Hindlimb muscle (tissue), 1 donor: Measurements from ENCODE around the gene PLEKHM3. TPM values are rescaled to one million over a fixed set of nuclear protein-coding genes. Genes with fewer than 3 reads are reported as not detected.
A peak's percentile ranks its signal among the peaks of the same experiment; 100 is the strongest.
"Not testable (repeated sequence)": the region's sequence is repeated elsewhere in the genome, so short reads cannot be mapped to it uniquely, and the experiment has no call there.

Experiments
- DNase-seq: peaks from one replicate; pipeline ENCODE4 v3.0.0-alpha.2; 2013
- polyA plus RNA-seq: library from polyadenylated mRNA; unstranded; fragments of 120-200 nt; gene quantifications from one replicate; pipeline ENCODE4 v1.2.1, GENCODE V29; 2013; ENCODE audit not compliant: insufficient read length

The PLEKHM3 gene
- polyA plus RNA-seq, 1 donor: 8.1 TPM

DNA sequence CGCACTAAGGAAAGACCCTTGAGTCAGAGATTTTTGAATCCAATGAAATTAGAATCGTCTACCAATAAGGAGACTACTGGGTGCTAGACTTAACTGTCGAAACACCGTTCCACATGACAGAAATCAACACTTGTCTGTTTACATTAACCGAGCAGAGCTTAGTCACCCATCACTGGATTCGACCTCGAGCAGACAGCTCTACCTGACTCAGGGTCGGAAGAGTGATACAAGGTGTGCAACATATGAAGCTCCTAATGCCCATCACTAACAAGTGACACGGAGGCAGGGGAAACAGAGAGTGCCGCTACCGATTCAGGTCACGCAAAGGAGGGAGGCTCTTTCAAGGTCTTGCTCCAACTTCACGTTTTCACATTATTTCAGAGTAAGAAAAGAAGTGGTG lies 201.5 kb downstream of the PLEKHM3 start:
- no peak for DNase-seq

DNA sequence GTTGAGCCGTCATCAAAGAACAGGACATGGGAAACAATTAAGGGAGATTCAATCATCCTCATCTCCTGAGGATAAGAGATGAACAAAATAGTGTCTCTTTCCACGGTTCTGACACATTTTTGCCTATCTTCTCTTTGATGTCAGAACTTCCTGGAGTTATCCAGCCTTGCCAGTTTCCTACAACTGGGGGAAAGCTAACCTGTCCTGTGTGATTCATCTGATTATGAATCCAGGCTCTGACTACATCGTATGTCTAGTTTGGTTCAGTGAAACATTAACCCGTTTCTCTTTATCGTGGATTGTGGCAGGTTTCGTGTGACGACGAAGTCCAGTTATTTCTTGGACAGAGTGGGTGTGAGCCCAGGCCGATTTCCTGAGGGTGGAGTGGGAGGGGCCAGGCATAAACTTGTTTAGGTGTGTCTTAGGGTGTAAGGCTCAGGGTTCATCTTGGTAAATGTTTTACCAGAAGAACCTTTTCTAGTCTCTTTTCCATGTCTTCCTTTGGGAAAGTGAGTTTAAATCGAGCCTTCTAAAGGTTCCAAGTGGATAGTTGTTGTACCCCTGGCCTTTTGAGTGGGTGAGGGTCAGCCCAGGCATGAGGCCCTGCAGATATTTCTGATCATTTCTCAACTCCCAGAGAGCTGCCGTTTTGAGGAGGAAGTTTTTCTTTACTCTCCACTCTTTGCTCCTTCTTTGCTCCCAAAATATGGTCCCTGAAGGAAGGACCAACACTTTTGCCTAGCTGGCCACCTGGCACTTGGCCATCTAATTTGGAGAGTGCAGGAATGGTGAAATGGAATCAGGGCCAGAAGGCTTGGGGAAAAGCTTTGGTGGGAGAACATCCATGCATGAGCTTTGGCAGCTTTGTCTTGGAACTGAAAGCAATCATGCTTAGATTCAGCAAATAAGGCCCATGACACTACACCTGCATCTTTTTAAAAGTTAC lies 205.2 kb downstream of the PLEKHM3 start:
- DNase-seq: peak; percentile 18

- peak; percentile 68 for DNase-seq
Observed at GRCh38 chr2:207819021-207819797, 206.1 kb downstream of the PLEKHM3 start.

GRCh38 chr2:207816546-207816945 lies 208.8 kb downstream of the PLEKHM3 start:
- DNase-seq: no peak

DNA sequence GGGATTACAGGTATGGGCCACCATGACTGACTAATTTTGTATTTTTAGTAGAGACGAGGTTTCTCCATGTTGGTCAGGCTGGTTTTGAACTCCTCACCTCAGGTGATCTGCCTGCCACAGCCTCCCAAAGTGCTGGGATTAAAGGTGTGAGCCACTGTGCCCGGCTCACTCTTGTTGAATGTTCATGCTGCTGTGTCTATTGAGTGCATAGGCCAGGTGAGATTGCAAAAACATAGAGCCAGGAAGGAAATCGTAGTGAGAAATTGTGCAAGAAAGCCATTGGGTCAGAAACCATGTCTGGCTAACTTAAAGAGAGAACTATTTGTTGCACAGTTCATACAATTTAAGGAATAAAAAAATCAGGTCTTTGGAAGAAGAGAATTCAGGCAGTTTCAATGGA lies 210.1 kb downstream of the PLEKHM3 start:
- no peak for DNase-seq

DNA sequence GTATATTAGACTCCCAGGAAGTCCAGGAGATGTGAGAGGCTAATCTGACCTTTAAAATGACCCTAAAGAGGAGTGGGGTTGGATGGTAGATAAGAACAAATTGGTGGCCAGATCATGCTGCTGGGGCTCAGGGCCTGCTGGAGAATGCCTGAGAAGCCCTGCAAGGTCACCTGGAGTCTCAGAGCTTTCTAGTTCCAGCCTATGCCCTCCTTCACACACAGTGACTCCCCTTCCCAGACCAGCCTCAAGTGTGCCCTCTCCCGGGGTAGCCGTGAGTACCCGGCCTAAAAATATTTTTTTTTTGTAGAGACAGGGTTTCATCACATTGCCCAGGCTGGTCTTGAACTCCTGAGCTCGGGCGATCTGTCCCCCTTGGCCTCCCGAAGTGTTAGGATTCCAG lies 211.4 kb downstream of the PLEKHM3 start:
- DNase-seq: no peak

DNA sequence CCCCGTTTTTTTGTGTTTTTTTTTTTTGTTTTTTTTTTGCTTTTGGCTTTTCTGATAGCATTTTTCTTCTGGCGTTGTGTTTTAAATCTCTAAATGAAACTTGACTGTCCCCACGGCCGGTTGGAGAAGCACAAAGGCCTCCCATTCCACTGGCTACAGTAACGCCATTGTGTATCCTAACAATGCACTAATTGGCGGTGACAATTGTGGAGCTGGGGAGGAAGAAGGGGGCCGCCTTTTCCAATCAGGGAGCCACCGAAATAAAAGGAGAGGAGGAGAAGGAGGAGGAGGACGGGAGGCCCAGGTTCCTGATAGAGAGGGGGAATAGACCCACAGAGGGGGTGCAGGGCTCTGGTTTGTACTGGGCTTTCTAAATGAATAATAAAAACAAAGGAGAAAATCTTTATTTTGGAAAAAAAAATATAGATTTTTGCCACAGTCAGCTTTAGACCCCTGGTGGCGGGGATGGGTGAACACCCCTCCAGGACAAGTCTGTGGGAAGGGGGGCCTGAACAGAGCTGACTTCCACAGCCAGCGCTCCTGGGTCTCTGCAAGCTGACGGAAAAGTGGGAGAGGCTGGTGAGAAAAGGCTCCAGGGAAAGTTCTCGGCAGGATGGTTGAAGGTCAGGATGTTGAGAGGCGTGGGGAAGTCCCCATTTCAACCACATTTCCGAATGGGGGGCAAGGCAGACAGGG lies 212.0 kb downstream of the PLEKHM3 start:
- no peak for DNase-seq

- DNase-seq: no peak
Observed at GRCh38 chr2:207812726-207813080, 212.6 kb downstream of the PLEKHM3 start.

DNA sequence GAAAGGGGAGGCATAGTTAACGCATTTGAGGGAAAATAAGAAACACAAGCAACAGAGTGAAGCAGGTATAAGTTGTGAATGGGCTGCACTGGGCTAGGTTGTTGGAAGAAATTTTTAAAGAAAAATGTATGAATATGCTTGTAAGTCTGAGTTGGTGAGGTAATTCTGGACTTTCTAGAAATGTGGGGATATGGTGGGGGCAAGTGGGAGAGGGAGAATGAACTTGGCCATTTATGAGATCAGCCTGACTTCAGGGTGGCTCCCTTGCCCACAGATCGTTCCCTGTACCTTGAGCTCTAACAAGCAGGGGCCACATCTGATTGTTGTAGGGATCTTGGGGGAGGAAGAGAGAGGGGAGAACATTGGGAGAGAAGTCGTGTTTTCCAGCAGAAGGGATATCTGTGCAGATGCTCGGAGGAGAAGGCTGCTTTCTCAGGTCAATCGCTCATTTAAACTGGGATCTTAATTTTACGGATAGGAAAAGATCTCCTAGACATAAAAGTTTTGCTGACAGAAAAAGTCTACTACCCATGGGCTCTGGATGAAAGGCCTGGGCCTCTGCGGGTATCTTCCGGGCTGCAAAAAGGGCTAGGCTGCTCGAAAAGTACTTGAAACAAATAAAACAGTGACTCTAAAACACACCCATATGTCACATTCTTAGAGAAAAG lies 213.1 kb downstream of the PLEKHM3 start:
- DNase-seq: no peak

DNA sequence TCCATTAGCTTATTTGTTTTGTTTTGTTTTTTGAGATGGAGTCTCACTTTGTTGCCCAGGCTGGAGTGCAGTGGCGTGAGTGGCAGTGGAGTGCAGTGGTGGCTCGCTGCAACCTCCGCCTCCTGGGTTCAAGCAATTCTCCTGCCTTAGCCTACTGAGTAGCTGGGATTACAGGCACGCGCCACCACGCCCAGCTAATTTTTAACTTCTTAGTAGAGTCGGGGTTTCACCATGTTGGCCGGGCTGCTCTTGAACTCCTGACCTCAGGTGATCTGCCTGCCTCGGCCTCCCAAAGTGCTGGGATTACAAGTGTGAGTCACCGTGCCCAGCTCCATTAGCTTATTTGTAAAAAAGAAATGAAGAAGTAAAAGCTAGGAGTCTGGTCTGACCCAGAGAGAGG lies 213.7 kb downstream of the PLEKHM3 start:
- DNase-seq: not testable (repeated sequence)

DNA sequence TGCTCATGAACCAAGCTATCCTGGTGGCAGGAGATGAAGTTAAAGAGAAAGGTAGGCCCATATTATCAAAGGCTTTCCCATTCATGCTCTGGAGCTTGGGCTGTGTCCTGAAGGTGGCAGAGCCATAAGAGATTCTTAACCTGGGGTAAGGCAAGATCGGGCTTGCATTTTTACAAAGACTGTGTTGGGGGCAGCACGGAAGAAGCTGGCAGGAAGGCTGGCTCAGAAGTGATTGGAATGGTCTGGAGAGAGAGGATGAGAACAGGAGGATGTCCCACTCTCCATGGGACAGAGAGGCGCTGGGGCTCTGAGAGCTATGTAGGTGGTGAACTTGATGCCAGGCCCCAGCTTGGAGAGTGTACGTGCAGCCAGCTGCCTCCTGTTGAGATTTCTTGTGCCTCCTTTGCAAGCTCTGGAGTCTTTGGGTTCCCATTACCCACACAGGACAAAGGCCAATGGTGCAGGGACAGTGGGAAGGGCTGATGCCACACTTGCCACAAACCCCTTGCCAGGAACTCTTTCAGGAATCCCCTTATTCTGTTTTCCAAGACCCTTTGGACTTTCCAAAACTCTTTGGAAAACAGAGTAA lies 215.0 kb downstream of the PLEKHM3 start:
- DNase-seq: no peak

GRCh38 chr2:207808119-207808518 lies 217.2 kb downstream of the PLEKHM3 start:
- DNase-seq: no peak

GRCh38 chr2:207807516-207807915 lies 217.8 kb downstream of the PLEKHM3 start:
- no peak for DNase-seq

DNA sequence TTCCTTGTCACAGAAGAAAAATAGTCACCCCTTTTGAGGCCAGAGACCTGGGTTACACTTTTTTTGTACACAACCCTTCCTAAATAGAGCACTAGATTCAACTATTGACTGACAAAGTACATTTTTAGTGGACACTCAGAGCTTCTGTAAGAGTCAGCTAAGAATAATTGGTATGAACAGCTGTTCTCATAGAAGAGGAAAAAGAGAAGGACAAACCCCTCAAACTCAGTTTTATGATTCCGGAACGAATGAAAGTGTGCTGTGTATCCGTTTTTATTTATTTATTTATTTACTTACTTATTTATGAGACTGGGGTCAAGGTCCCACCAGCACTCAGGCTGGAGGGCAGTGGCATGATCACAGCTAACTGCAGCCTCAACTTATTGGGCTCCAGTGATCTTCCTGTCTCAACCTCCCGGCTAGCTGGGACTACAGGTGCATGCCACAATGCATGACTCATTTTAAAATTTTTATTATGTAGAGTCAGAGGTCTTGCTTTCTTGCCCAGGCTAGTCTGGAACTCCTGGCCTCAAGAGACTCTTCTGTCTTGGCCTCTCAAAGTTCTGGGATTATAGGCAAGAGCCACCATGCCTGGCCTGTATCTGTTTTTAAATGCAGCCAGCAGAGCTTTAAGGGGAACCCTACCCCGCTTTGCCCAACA lies 219.6 kb downstream of the PLEKHM3 start:
- DNase-seq: no peak

GRCh38 chr2:207802650-207803049 lies 222.7 kb downstream of the PLEKHM3 start:
- no peak for DNase-seq

- DNase-seq: no peak
Observed at GRCh38 chr2:207801259-207801658, 224.1 kb downstream of the PLEKHM3 start.

DNA sequence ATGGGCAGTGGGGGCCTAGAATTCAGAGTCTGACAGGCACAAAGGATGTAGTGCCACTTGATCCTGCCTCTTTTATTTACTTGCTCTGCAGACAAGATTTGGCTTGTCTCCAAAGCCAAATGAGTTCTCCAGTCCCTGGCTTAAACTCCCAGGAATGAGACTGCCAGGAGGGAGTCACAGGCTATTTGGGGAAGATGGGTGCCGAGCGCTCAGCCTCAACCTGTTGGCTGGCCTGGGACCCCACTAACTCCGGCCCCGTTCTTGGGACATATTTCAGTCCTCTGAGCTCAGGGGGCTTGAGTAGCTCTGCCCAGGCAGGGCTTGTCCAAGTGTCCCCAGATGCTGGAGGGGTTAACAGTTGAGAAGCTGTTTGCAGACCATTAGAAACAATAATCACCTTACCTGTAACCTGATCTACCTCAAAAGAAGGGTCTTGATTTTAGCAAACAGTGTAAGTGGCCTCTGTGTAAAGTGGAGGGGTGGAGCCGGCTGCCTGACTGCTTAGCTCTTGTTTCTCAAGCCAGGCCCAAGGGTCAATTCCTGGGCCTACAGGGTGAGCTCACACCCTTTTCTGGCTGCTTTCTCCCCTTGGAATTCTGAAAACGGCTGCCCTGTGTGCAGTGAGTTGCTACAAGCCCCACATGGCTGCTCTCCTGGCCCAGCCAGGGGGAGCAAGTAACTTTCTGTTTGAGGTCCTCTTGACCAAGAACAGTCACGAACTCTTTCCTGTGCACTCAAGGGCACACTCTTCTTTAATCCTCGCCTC lies 228.6 kb downstream of the PLEKHM3 start:
- DNase-seq: no peak

DNA sequence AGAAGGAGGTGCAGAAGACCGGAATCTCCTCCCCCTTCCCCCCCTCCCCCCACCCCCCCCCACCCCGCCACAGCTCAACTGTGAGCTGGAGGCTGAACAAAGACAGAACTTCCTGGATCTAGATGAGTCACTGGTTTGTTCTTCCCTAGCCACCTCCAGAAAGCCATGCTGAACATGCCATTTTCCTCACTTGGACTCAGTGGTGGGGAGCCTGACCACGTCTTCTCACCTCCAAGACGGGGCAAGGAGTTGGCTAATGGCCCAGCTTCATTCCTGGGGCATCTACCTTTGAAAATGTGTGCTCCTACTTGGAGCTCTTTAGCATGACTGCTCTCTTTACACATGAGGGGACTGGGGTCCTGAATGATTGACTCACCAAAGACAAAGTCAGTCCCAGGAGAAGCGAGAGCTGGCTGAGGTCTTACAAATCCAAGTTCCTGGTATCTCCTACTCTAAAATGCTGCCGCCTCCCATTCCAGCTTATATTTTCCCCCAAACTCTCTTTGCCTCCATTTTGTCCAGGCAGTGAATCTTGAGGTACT lies 233.0 kb downstream of the PLEKHM3 start:
- DNase-seq: no peak

GRCh38 chr2:207791579-207792243 lies 233.6 kb downstream of the PLEKHM3 start:
- DNase-seq: no peak

DNA sequence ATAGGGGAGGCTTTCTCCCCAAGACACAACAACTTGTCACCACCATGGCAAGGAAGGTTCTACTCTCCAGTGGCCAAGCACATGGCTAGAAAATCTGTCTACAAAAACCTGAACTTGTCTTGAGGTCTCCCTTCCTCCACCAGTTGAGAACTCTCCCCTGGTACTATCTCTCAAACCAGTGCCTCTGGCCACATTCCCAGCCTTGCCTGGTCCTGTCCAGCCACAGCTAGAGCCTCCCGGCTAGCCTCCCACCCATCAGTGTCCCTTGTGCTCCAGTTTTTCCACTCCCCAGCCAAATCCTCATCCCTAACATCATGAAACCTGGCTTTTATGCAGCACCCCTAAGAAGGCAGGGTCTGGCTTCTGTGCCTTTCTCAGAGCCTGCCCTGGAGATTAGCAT lies 234.4 kb downstream of the PLEKHM3 start:
- DNase-seq: no peak
